ENCODE results near the gene GPC4.

GRCh38 chrX:133314281-133314680 lies 101.0 kb downstream of the GPC4 start:
- no peak for TF ChIP-seq CTCF (IDR thresholded peaks at IDR 0.05; ENCODE audit: insufficient read depth, low read depth, low read length)
- no peak for TF ChIP-seq EZH2 (IDR thresholded peaks at IDR 0.05; ENCODE audit: insufficient read depth, low read length)

Measured in astrocyte (in vitro differentiated cells and primary cell).